ENCODE results near the gene JAK1.

JAK1 gene

DNA sequence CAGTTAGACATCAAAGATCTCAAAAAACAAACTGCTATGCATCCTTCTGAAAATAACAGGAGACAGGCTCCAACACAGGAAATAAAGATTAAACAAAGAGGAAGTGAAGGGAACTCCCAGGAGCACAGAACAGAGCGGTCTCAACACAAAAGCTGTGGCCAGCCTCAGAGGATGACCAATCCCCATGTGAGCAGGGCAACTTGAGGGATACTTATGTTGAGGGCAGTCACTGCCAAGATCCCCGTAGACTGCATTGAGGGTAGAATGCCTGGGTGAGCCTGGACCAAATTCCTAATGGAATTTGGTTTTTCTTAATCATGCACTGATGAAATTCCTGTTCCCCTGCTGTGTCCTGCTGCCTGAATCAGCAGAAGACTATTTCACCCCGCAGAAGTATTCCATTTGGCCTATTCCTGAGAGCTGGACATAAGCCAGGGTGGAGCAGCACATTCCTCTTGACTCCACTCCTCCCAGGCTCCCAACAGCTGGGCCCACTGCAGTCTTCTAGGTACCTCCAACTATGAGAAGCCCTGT lies 49.0 kb downstream of the JAK1 start:
- TF ChIP-seq, protein P1, sequence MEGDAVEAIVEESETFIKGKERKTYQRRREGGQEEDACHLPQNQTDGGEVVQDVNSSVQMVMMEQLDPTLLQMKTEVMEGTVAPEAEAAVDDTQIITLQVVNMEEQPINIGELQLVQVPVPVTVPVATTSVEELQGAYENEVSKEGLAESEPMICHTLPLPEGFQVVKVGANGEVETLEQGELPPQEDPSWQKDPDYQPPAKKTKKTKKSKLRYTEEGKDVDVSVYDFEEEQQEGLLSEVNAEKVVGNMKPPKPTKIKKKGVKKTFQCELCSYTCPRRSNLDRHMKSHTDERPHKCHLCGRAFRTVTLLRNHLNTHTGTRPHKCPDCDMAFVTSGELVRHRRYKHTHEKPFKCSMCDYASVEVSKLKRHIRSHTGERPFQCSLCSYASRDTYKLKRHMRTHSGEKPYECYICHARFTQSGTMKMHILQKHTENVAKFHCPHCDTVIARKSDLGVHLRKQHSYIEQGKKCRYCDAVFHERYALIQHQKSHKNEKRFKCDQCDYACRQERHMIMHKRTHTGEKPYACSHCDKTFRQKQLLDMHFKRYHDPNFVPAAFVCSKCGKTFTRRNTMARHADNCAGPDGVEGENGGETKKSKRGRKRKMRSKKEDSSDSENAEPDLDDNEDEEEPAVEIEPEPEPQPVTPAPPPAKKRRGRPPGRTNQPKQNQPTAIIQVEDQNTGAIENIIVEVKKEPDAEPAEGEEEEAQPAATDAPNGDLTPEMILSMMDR (IDR thresholded peaks at IDR 0.05; ENCODE audit: extremely low read depth, missing control alignments): no peak
- DNase-seq (ENCODE audit: low spot score): no peak

DNA sequence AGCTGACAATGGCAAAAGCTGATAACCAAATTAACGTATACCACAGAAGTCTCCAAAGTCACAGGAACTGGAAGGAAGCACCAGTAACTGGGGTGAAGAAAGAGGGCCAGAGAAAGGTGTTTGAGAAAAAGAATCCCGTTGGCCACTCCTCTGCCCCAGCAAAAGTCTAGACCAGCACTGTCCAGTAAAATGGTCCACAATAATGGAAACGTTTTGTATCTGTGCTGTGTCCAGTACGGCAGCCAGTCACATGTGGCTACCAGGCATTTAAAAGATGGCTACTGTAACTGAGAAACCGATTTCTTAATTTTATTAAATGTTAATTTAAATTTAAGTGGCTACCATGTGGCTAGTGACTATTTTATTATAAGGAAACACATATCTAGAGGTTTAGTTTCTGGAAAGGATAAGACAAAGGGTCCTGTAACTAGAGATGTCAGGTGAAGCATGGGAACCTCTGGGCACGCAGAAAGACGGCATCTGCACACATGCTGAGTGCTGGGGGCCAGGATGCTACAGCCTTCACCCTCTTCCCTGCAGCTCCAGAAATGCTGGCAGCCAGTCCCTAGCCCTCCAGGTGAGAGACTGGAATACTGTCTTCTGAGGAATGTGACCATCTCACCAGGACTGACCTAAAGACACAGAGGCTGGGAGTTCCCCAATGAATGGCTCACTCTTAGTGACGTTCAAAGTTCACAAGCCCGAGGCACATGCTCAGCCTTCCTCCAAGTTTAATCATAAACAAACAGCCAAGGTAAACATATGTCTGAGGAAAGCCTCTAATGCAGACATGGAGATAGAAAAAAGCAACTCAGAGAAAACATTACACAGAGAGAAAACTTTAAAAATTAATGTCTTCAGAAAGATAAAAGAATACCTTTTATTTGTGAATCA lies 50.7 kb downstream of the JAK1 start:
- TF ChIP-seq, protein P1 (IDR thresholded peaks at IDR 0.05; ENCODE audit: extremely low read depth, missing control alignments): no peak
- no peak for DNase-seq (ENCODE audit: low spot score)

GRCh38 chr1:64913361-64914015 lies 52.9 kb downstream of the JAK1 start:
- DNase-seq (ENCODE audit: low spot score): no peak
- TF ChIP-seq, protein P1 (IDR thresholded peaks at IDR 0.05; ENCODE audit: extremely low read depth, missing control alignments): no peak

DNA sequence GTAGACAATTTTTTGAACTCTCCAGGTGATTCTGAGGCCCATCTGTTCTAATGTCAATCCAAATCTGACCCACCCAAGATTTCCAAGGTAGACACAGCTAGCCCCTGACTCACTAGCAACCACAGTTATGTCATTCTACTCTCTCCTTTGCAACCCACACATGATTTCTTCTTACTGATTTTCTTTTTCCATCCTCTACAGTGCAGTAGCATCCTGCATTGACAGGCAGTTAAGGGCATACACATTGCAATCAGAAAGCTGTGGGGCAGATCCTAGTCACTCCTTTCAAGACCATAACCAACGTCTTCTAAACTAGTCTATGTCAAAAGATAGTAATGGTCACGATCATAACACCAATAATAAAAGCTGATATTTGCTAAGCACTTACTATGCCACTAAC lies 54.2 kb downstream of the JAK1 start:
- no peak for DNase-seq (ENCODE audit: low spot score)
- TF ChIP-seq, protein P1 (IDR thresholded peaks at IDR 0.05; ENCODE audit: extremely low read depth, missing control alignments): no peak

- TF ChIP-seq, protein P1 (IDR thresholded peaks at IDR 0.05; ENCODE audit: extremely low read depth, missing control alignments): no peak
- no peak for DNase-seq (ENCODE audit: low spot score)
Measured at GRCh38 chr1:64911326-64911725, 55.0 kb downstream of the JAK1 start.

GRCh38 chr1:64909031-64909430 lies 57.3 kb downstream of the JAK1 start:
- TF ChIP-seq, protein P1 (IDR thresholded peaks at IDR 0.05; ENCODE audit: extremely low read depth, missing control alignments): no peak

GRCh38 chr1:64908575-64908974 lies 57.8 kb downstream of the JAK1 start:
- DNase-seq (ENCODE audit: low spot score): no peak
- TF ChIP-seq, protein P1 (IDR thresholded peaks at IDR 0.05; ENCODE audit: extremely low read depth, missing control alignments): no peak

More at GRCh38 chr1:64909031-64909430, 57.3 kb downstream of the JAK1 start:
- DNase-seq (ENCODE audit: low spot score): no peak
